Heart left ventricle (tissue), 13 donors: ENCODE data around the gene AKAP5.

Source experiments
- POLR2A ChIP-seq, 2 donors: fragments of 450-650 bp; IDR thresholded peaks; one replicate each; pipeline ENCODE4 v1.6.1; 2017; ENCODE audit warnings: antibody characterized with exemption in 2 of 2, mild to moderate bottlenecking in 2 of 2, moderate library complexity in 2 of 2
- TF ChIP-seq, protein P1 (sequence below), 12 donors: fragments of 200-600 bp; sonication (generic) in 4 of 12; IDR thresholded peaks; one replicate each; pipeline versions ENCODE4 v1.5.0 to v1.8.0; 2018 to 2022; ENCODE audit warnings: antibody characterized with exemption in 12 of 12, mild to moderate bottlenecking in 5 of 12
- donor health status: ischemic (EF 13 %, LVEDD 7.1; RV severe dilation, severe dysfunction).
- donor health status: DM: no; HTN: yes; CAD: no.
- donor health status: DM: no; HTN: no; CAD: no.
- donor health status: ischemic (EF 25% LVEDD 6.9; RV normal size, moderate dysfunction).
- donor health status: ischemic (EF 25% LVEDD 5.7; RV mildly dilated, moderate dysfunction).
- donor health status: ischemic (EF 35%, LVEDD 5.7; RV mildly dilated, moderate dysfunction).
- donor health status: nonischemic (EF 11% LVEDD 7.7; RV severe dilation, severe dysfunction).
- donor health status: DM: yes; HTN: yes; CAD: no.
- donor health status: PGD.
- donor health status: ischemic (EF 29% LVEDD 5.4; RV normal size, mild dysfunction).
- donor health status: nonischemic (EF 23%, LVEDD 6.1; RV moderate dilation, normal function).

DNA sequence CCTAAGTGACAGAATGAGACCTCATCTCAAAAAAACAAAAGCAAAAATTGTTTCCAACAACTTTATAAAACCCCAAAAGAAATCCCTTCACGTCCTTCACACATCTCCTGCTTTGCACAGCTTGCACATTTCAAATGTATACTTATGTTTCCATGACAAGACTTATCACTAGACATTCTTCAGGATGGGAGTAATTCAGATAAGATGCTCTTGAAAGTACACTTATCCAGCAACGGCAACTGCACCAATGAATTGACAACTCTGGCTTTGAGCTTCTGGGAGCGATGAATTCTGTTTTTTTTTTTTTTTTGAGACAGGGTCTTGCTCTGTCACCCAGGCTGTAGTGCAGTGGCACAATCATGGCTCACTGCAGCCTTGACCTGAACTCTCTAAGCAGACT lies 30.8 kb upstream of the AKAP5 start:
- TF ChIP-seq, protein P1, sequence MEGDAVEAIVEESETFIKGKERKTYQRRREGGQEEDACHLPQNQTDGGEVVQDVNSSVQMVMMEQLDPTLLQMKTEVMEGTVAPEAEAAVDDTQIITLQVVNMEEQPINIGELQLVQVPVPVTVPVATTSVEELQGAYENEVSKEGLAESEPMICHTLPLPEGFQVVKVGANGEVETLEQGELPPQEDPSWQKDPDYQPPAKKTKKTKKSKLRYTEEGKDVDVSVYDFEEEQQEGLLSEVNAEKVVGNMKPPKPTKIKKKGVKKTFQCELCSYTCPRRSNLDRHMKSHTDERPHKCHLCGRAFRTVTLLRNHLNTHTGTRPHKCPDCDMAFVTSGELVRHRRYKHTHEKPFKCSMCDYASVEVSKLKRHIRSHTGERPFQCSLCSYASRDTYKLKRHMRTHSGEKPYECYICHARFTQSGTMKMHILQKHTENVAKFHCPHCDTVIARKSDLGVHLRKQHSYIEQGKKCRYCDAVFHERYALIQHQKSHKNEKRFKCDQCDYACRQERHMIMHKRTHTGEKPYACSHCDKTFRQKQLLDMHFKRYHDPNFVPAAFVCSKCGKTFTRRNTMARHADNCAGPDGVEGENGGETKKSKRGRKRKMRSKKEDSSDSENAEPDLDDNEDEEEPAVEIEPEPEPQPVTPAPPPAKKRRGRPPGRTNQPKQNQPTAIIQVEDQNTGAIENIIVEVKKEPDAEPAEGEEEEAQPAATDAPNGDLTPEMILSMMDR (IDR thresholded peaks at IDR 0.05): no peak
- TF ChIP-seq POLR2A (IDR thresholded peaks at IDR 0.05): no peak
